ENCODE measurements around the gene GRAMD1B.

DNA sequence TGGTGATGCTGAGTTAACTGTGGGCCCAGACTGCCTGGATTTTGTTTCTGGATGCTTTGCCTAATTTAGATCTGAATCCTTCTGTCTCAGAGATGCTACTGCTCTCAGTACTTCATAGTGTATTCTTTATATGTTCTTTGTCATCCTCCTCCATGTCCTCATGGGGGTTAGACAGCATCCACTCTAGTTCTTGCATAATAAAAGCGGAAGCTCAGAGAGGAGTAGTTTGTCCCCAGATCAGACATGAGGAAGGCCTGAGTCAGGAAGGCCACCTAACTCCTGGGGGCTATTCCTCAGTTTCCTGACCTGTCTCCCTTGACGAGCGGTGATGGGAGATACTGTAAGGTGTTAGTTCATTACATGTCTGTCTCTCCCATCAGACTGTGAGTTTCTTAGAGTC is 134.2 kb downstream of the GRAMD1B start:
- TF ChIP-seq, protein P1, sequence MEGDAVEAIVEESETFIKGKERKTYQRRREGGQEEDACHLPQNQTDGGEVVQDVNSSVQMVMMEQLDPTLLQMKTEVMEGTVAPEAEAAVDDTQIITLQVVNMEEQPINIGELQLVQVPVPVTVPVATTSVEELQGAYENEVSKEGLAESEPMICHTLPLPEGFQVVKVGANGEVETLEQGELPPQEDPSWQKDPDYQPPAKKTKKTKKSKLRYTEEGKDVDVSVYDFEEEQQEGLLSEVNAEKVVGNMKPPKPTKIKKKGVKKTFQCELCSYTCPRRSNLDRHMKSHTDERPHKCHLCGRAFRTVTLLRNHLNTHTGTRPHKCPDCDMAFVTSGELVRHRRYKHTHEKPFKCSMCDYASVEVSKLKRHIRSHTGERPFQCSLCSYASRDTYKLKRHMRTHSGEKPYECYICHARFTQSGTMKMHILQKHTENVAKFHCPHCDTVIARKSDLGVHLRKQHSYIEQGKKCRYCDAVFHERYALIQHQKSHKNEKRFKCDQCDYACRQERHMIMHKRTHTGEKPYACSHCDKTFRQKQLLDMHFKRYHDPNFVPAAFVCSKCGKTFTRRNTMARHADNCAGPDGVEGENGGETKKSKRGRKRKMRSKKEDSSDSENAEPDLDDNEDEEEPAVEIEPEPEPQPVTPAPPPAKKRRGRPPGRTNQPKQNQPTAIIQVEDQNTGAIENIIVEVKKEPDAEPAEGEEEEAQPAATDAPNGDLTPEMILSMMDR (IDR thresholded peaks at IDR 0.05) = no peak
- no peak for TF ChIP-seq POLR2A (IDR thresholded peaks at IDR 0.05; ENCODE audit: low read depth)
